Epithelial cell of alveolus of lung (primary cell): ENCODE data around the gene LPCAT3. TPM values are rescaled to one million over a fixed set of nuclear protein-coding genes. Genes with fewer than 3 reads are reported as not detected.

Source experiments
- total RNA-seq: library from RNA; depleted of rRNA; stranded (reverse); fragments of >200 nt; gene quantifications from 2 replicates; pipeline ENCODE4 v1.2.1, GENCODE V29; 2015

LPCAT3 gene
- 26.5 and 28.0 TPM in 2 replicates for total RNA-seq

DNA sequence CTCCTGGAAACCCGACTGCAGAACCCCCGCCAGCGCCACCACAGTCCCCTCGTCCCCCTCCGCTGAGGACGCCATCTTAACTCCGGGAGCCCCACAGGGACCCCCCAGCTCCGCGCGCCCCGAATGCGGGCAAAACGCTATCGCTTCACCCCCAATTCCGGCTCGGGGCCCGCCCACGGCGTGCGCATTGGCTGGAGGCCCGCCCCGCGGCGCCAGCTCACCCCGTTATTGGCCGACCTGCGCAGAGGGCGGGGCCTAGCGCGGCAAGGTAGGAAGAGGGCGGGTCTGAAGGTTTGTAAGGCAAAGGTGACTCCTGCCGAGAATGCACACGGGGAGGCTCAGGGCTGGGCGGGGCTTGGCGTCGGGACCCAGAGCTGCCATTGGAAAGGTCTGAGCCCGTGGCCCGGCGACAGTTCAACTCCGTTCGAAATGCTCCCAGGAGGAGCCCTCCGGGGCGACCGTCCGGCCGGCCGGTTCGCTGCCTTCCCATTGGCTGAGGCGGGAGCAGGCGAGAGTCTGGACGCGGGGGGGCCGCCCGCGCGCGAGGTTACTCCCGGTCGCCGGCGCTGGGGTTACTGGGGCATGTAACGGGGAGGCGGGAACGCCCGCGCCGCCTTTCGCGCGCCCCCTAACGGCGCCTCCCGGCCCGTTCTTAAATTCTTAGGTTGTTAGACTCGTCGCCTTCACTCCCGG is at the start of gene LPCAT3:
Gene LPCAT3, minus strand, starts transcription at position 127 of the 693 bp plus-strand sequence. Its CDS starts 52 bp downstream, at position 75.

DNA sequence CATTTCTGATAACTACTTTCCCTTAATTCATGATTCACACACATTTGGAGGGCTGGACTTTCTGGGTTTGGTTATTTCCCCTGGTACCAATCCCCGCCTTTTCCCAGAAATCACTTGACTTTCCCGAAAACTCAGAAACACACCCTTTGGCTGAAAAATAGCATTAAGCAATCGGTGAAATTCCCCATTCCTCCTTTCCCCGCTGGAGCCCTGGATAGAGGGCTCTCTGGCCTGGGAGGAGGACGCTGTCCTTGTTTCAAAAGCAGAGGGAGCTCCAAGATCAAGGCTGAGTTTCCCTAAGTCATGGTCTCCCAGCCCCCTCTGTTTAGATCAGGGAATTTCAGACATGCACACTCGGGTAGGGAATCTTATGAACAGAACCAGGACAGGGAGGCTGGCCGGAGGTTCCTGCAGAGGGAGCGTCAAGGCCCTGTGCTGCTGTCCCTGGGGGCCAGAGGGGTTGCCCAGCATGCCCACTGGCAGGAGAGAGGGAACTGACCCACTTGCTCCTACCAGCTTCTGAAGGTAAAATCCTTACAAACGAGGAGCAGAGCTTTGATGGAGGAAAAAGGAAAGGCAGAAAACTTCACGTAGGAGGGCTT is 42.2 kb upstream of the LPCAT3 start, which contains the start of gene C1S:
Gene C1S, plus strand, starts transcription at position 366 of the 602 bp plus-strand sequence. CDS start 1,195 bp downstream, outside the sequence.

GRCh38 chr12:6950811-6951540 is 67.3 kb downstream of the LPCAT3 start, which contains the start of gene PTPN6:
PTPN6 (plus strand) TSS chr12:6951356; CDS start chr12:6951513, 157 bp downstream.

GRCh38 chr12:6943722-6944380 is 74.4 kb downstream of the LPCAT3 start, which contains the start of the genes C12orf57 and RNU7-1:
C12orf57 (plus strand) TSS chr12:6944022; CDS start chr12:6944122, 100 bp downstream.
RNU7-1 (plus strand) TSS chr12:6943816.

DNA sequence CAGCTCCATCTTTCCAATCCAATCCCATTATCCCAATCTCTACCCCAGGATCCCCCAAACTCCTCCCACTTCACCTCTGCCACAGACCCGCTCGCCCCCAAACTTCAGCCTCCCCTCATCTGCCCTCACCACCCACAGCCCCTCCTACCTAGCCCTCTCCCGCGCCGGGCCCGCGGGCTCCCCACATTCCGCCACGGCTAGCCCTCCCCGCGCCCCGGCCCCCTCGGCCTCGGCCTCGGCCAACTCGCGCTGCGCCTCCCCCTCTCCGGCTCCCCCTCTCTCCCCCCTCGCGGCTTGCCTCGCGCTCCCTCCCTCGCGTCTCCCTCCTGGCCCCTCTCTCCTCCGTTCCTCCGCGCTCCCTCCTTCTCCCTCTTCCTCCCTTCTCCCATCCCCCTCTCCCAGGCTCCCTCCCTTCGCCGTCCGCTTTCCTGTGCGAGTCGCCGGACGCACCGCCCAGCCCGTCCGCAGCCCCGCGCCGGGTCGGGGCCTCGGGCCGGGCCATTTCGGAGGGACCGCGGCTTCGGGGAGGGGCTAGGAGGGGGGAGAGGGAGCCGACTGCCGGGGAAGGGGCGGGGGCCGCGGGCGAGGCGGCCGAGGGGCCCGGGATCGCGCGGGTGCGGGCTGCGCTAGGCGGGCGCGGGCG is 90.8 kb downstream of the LPCAT3 start, which contains the start of gene ATN1:
Gene ATN1, plus strand, starts transcription at position 581 of the 643 bp plus-strand sequence. CDS start 6,043 bp downstream, outside the sequence.

Other genes starting within 250 kb of the LPCAT3 start
- 1.6 TPM in 1 of 2 replicates, not detected in the other for gene LAG3, start 246.0 kb downstream of the LPCAT3 start, total RNA-seq
- 11.2 and 19.2 TPM in 2 replicates for gene CD4, start 228.9 kb downstream of the LPCAT3 start, total RNA-seq
- 2.1 and 20.3 TPM in 2 replicates for gene GPR162, start 196.7 kb downstream of the LPCAT3 start, total RNA-seq
- 72.0 and 77.4 TPM in 2 replicates for gene P3H3, start 190.1 kb downstream of the LPCAT3 start, total RNA-seq
- 0.39 and 0.48 TPM in 2 replicates for gene GNB3, start 177.6 kb downstream of the LPCAT3 start, total RNA-seq
- gene CDCA3, start 167.2 kb downstream of the LPCAT3 start, total RNA-seq, result 12.0 and 27.4 TPM in 2 replicates
- gene USP5, start 166.3 kb downstream of the LPCAT3 start, total RNA-seq, result 47.1 and 72.5 TPM in 2 replicates
- 1,206 and 1,693 TPM in 2 replicates for gene TPI1, start 150.9 kb downstream of the LPCAT3 start, total RNA-seq
- gene SPSB2, start 145.2 kb downstream of the LPCAT3 start, total RNA-seq, result 3.6 and 5.4 TPM in 2 replicates
- gene LRRC23, start 113.7 kb downstream of the LPCAT3 start, total RNA-seq, result 5.8 and 13.9 TPM in 2 replicates
- 26.1 and 45.2 TPM in 2 replicates for gene ENO2, start 103.9 kb downstream of the LPCAT3 start, total RNA-seq
- gene ATN1, start 90.5 kb downstream of the LPCAT3 start, total RNA-seq, result 14.2 and 57.7 TPM in 2 replicates
- gene RNU7-1, start 74.7 kb downstream of the LPCAT3 start, total RNA-seq, result not detected in 2 replicates
- gene C12orf57, start 74.5 kb downstream of the LPCAT3 start, total RNA-seq, result 336 and 337 TPM in 2 replicates
- gene PTPN6, start 67.1 kb downstream of the LPCAT3 start, total RNA-seq, result 1.0 and 4.2 TPM in 2 replicates
- gene PHB2, start 47.8 kb downstream of the LPCAT3 start, total RNA-seq, result 395 and 411 TPM in 2 replicates
- gene EMG1, start 47.6 kb downstream of the LPCAT3 start, total RNA-seq, result 24.4 and 65.2 TPM in 2 replicates
- gene C1S, start 42.2 kb upstream of the LPCAT3 start, total RNA-seq, result 137 and 318 TPM in 2 replicates
- gene C1R, start 74.0 kb upstream of the LPCAT3 start, total RNA-seq, result 250 and 966 TPM in 2 replicates
- gene C1RL, start 90.7 kb upstream of the LPCAT3 start, total RNA-seq, result 38.4 and 157 TPM in 2 replicates
- not detected in 2 replicates for gene RBP5, start 110.4 kb upstream of the LPCAT3 start, total RNA-seq
- 20.7 and 29.7 TPM in 2 replicates for gene CLSTN3, start 111.9 kb upstream of the LPCAT3 start, total RNA-seq
- 17.5 TPM in 2 replicates for gene PEX5, start 171.2 kb upstream of the LPCAT3 start, total RNA-seq